Measurements from ENCODE around the gene NOG.

The NOG gene

GRCh38 chr17:56638591-56639051, 45.1 kb downstream of the NOG start:
- DNase-seq: no peak

GRCh38 chr17:56639517-56639916, 46.0 kb downstream of the NOG start:
- DNase-seq: no peak

GRCh38 chr17:56640116-56640515, 46.6 kb downstream of the NOG start:
- no peak for DNase-seq

- DNase-seq: no peak
Measured at GRCh38 chr17:56641373-56641772, 47.9 kb downstream of the NOG start.

- no peak for DNase-seq
Measured at GRCh38 chr17:56641894-56642293, 48.4 kb downstream of the NOG start.

- DNase-seq: no peak
Measured at GRCh38 chr17:56642424-56642823, 48.9 kb downstream of the NOG start.
